ENCODE measurements around the gene SHROOM1. TPM values are rescaled to one million over a fixed set of nuclear protein-coding genes. Genes with fewer than 3 reads are reported as not detected.

SHROOM1 gene
- total and polyA plus RNA-seq, 2 experiments from 2014 or later = 2.5 to 5.4 TPM

- H3K27me3 Mint-ChIP-seq (ENCODE audit: insufficient read depth, low read depth, poor library complexity) = peaks cover 28% of the 10 kb centered on the region
Observed at GRCh38 chr5:132777209-132778069, 53.0 kb downstream of the SHROOM1 start, which contains the start of gene SEPTIN8. Gene SEPTIN8 (minus strand): TSS chr5:132777239. CDS start chr5:132777137, 102 bp downstream.

GRCh38 chr5:132776938-132777208, 53.6 kb downstream of the SHROOM1 start:
- ATAC-seq = peak; percentile 21
- H3F3A ChIP-seq (replicated peaks; ENCODE audit: low read depth) = no peaks in the 10 kb centered on the region
- peaks cover 32% of the 10 kb centered on the region for H3K27me3 Mint-ChIP-seq (ENCODE audit: insufficient read depth, low read depth, poor library complexity)

More at GRCh38 chr5:132777209-132778069, 53.0 kb downstream of the SHROOM1 start, which contains the start of gene SEPTIN8:
- Histone ChIP-seq H3K4me2 (peak within 1 kb of the TSS; percentile 89), H3K36me3 (ENCODE audit: insufficient read depth) (no peaks in the 10 kb centered on the region), H3K27ac (ENCODE audit: low read depth) (no peak within 1 kb of the TSS), H3K27me3 (ENCODE audit: insufficient read depth) (peaks cover 69% of the 10 kb centered on the region), H4K20me1 (replicated peaks; ENCODE audit: insufficient read depth) (0 out of 2 replicates have a peak, but pooled peaks cover 4% of the 10 kb centered on the region), H2AFZ (peak within 1 kb of the TSS; percentile 98), H3K79me2 (replicated peaks; ENCODE audit: insufficient read depth) (no peaks in the 10 kb centered on the region; the same call in 1 of the 2 replicates), H3K4me3 (peak within 1 kb of the TSS; percentile 89), H3K4me1 (ENCODE audit: insufficient read depth) (peaks cover 18% of the 10 kb centered on the region), H3K9me2 (ENCODE audit: insufficient read depth) (no peaks in the 10 kb centered on the region), H3F3A (replicated peaks; ENCODE audit: low read depth) (no peaks in the 10 kb centered on the region)
- Mint-ChIP-seq H3K4me3 (peak within 1 kb of the TSS; percentile 76), H3K4me1 (peaks cover 25% of the 10 kb centered on the region), H3K9me3 (no peaks in the 10 kb centered on the region), H3K27ac (no peak within 1 kb of the TSS), H3K36me3 (ENCODE audit: low read depth) (no peaks in the 10 kb centered on the region)
- no peak for TF ChIP-seq NANOG (IDR thresholded peaks at IDR 0.05; ENCODE audit: borderline replicate concordance)
- TF ChIP-seq JUNB (IDR thresholded peaks at IDR 0.05; ENCODE audit: unreplicated experiment) = no peak
- peak; percentile 31 for TF ChIP-seq EZH2 (IDR thresholded peaks at IDR 0.05; ENCODE audit: low read depth, unreplicated experiment)
- ATAC-seq = peak; percentile 68
- DNase-seq (ENCODE audit: low spot score) = peak; percentile 64

More at GRCh38 chr5:132776938-132777208, 53.6 kb downstream of the SHROOM1 start:
- peaks cover 30% of the 10 kb centered on the region for H3K4me1 Mint-ChIP-seq
- H3K4me3 ChIP-seq = peak overlapping the region; percentile 89
- no peak for TF ChIP-seq POLR2AphosphoS5 (IDR thresholded peaks at IDR 0.05; ENCODE audit: low read depth)
- TF ChIP-seq CTCF (conservative IDR thresholded peaks at IDR 0.05; ENCODE audit: low read depth in 2 of 2) = no peak
- H4K20me1 ChIP-seq (replicated peaks; ENCODE audit: insufficient read depth) = 0 out of 2 replicates have a peak, but pooled peaks cover 4% of the 10 kb centered on the region
- H3K9me3 Mint-ChIP-seq = no peaks in the 10 kb centered on the region
- H2AFZ ChIP-seq = no peak overlapping the region
- 0 out of 2 replicates have a peak, but pooled peaks cover 2% of the 10 kb centered on the region for H3K9me2 ChIP-seq (ENCODE audit: insufficient read depth)
- no peak overlapping the region for H3K27ac ChIP-seq (ENCODE audit: low read depth)
- H3K4me3 Mint-ChIP-seq = no peak overlapping the region
- no peak overlapping the region for H3K27ac Mint-ChIP-seq
- H3K36me3 Mint-ChIP-seq (ENCODE audit: low read depth) = no peaks in the 10 kb centered on the region
- peaks cover 63% of the 10 kb centered on the region for H3K27me3 ChIP-seq (ENCODE audit: insufficient read depth)
- no peaks in the 10 kb centered on the region; the same call in 1 of the 2 replicates for H3K79me2 ChIP-seq (replicated peaks; ENCODE audit: insufficient read depth)
- H3K4me2 ChIP-seq = peak overlapping the region; percentile 89
- H3K36me3 ChIP-seq (ENCODE audit: insufficient read depth) = no peaks in the 10 kb centered on the region
- H3K4me1 ChIP-seq (ENCODE audit: insufficient read depth) = peaks cover 18% of the 10 kb centered on the region
- no peak for DNase-seq (ENCODE audit: low spot score)
